NB4 (cell line): ENCODE results near the gene OXNAD1.

ENCODE experiments used
- DNase-seq: peaks from one replicate; pipeline ENCODE4 v3.0.0; 2010; ENCODE audit warnings: low read depth
- H3K4me3 ChIP-seq: one replicate; pipeline ENCODE4 v1.5.1; 2011; ENCODE audit warnings: mild to moderate bottlenecking, low read depth, low read length, moderate library complexity
- MAX ChIP-seq: IDR thresholded peaks from 2 replicates; pipeline ENCODE4 v1.6.1; 2011; ENCODE audit warnings: low read depth, low read length
- MYC ChIP-seq: IDR thresholded peaks from 2 replicates; pipeline ENCODE4 v1.6.1; 2011; ENCODE audit warnings: low read depth, low read length
- POLR2A ChIP-seq: IDR thresholded peaks from 2 replicates; pipeline ENCODE4 v1.6.1; 2011; ENCODE audit warnings: mild to moderate bottlenecking; ENCODE audit not compliant: insufficient read length; ENCODE audit errors: extremely low read depth
- TF ChIP-seq, protein P1 (sequence below): IDR thresholded peaks from one replicate; pipeline ENCODE4 v1.5.1; 2012; ENCODE audit warnings: low read depth, low read length

Gene OXNAD1

DNA sequence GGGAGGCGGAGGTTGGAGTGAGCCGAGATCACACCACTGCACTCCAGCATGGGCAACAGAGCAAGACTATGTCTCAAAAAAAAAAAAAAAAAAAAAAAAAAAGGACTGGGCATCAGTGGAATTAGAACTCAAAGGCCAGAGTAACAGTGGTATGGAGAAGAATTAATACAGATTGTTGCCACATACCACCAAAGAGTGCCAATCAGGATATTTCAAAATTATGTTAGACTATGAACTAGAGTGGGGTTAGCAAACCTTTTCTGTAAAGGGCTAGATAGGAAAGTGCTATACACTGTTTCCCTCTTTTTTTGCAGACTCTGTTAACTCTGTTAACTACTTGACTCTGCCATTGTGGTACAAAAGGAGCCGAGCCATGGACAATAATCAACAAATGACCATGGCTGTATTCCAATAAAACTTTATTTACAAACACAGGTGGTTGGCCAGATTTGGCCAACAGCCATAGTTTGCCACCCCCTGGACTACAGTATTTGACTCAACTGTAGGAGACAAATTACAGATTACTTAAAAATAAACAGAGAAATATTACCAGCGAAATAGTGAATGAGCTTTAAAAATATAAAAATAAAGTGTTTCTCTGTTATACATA, 28.9 kb upstream of the OXNAD1 start:
- TF ChIP-seq MYC = no peak
- TF ChIP-seq, protein P1, sequence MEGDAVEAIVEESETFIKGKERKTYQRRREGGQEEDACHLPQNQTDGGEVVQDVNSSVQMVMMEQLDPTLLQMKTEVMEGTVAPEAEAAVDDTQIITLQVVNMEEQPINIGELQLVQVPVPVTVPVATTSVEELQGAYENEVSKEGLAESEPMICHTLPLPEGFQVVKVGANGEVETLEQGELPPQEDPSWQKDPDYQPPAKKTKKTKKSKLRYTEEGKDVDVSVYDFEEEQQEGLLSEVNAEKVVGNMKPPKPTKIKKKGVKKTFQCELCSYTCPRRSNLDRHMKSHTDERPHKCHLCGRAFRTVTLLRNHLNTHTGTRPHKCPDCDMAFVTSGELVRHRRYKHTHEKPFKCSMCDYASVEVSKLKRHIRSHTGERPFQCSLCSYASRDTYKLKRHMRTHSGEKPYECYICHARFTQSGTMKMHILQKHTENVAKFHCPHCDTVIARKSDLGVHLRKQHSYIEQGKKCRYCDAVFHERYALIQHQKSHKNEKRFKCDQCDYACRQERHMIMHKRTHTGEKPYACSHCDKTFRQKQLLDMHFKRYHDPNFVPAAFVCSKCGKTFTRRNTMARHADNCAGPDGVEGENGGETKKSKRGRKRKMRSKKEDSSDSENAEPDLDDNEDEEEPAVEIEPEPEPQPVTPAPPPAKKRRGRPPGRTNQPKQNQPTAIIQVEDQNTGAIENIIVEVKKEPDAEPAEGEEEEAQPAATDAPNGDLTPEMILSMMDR = no peak
- no peak for TF ChIP-seq MAX
- TF ChIP-seq POLR2A = no peak
- DNase-seq = no peak
- no peak overlapping the region for H3K4me3 ChIP-seq

- DNase-seq = no peak
- no peak overlapping the region for H3K4me3 ChIP-seq
- no peak for TF ChIP-seq POLR2A
- no peak for TF ChIP-seq MYC
- TF ChIP-seq MAX = no peak
- TF ChIP-seq, protein P1 = no peak
These were observed 28.1 kb upstream of the OXNAD1 start for GRCh38 chr3:16236856-16237393.

GRCh38 chr3:16239086-16239770, 25.8 kb upstream of the OXNAD1 start:
- DNase-seq = no peak
- TF ChIP-seq, protein P1 = no peak
- TF ChIP-seq POLR2A (no peak), MYC (no peak), MAX (no peak)
- no peak overlapping the region for H3K4me3 ChIP-seq

- H3K4me3 ChIP-seq = no peak overlapping the region
- no peak for DNase-seq
- TF ChIP-seq, protein P1 = no peak
- TF ChIP-seq MYC = no peak
- no peak for TF ChIP-seq POLR2A
- no peak for TF ChIP-seq MAX
These were observed 25.2 kb upstream of the OXNAD1 start for GRCh38 chr3:16239780-16240179.

DNA sequence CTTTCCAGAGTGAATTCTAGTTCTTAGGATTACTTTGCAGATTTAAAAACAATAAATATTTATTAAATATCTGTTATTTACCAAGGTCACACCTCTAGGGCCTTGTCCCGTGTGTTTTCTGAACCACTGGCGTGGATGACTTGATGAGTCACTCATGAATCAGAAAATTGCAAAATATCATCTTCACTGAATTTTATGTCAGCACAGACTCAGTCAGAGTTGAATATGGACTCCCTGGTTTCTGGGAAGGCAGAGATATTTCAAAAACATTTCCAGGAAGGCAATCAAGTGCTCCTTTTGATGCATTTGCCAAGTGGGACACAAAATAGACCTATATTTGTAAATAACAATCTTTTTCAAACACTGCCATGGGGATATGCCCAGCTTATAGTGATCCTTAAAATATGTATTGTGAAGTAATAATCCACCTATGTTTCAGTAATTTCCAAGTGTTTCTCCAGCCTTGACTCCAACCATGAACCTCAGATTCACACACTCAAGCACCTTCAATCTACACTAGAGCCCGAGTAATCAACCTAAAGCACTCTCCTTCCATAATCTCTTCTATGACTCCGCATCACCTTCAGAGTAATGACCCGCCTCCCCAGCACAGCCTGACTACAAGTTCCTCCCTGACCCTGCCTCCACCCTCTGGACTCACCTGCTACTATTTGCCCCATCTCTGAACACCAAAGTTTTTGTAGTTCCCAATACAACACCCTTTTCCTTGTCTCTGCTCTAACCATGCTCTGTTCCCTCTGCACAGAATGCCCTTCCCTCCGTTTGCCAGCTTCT, 24.6 kb upstream of the OXNAD1 start:
- no peak for TF ChIP-seq MYC
- TF ChIP-seq MAX = no peak
- TF ChIP-seq, protein P1 = no peak
- no peak for TF ChIP-seq POLR2A
- DNase-seq = peak; percentile 40
- no peak overlapping the region for H3K4me3 ChIP-seq
